ENCODE results near the gene OR10D3.
"Not testable (repeated sequence)": the region's sequence is repeated elsewhere in the genome, so short reads cannot be mapped to it uniquely, and the experiment has no call there.

The OR10D3 gene, protein sequence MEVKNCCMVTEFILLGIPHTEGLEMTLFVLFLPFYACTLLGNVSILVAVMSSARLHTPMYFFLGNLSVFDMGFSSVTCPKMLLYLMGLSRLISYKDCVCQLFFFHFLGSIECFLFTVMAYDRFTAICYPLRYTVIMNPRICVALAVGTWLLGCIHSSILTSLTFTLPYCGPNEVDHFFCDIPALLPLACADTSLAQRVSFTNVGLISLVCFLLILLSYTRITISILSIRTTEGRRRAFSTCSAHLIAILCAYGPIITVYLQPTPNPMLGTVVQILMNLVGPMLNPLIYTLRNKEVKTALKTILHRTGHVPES

DNA sequence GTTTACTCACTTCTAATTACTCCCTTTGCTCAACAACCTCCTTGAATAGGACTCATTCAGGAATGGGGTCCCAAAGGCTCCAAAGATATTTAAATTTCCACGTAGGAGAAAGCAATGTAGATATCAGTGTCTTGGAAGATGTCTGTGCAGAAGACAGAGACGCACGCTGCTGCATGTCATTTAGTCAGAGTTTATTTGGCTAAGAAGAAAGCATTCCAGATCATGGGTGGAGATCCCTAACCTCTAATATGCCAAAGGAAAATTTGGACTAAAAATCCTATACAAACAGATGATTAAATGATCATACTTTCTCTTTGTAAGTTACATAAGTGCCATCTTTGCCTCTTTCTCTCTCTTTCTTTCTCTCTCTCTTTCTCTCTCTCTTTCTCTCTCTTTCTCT lies at the start of gene OR10D3:
Gene OR10D3, plus strand, starts transcription at position 278 of the 400 bp plus-strand sequence. CDS start 1,925 bp downstream, outside the sequence.
- DNase-seq (ENCODE audit: low read depth), result no peak

DNA sequence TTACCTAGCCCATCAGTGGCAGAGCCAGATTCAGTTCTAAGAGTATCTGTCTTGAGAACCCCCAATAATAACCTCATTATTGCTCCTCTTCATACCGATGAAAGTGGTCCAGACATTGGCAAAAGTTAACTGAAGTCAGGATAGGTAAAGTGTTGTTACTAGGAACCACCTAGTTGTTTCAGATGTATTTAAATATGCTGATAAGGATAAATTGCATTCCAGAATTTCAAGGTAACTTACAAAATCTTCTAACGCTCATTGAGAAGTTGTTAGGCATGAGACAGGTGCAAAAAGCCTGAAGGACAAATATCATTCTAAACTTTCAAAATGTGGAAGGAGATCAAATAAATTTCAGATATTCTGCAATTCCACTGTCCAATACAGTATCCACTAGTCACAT lies 40.1 kb upstream of the OR10D3 start:
- DNase-seq (ENCODE audit: low read depth), result no peak

DNA sequence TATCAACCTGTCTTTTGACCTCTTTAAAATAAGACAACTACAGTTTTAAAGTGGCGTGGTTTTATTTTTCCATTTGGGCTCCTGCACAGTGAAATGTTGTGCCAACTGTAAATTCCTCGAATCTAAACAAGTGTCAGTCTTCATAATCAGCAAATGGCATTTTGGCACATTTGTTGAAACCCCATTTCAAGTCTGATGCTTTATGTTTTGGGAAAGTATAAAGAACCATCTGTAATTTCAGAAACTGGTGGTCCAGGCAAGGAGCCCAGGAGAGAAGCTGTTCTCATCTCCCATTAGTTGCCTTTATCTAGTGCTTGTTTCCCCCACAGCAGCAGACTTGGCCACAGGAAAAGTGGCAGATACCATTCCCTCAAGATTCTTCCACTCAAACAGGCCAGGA lies 35.2 kb upstream of the OR10D3 start:
- DNase-seq (ENCODE audit: low read depth), result no peak

DNA sequence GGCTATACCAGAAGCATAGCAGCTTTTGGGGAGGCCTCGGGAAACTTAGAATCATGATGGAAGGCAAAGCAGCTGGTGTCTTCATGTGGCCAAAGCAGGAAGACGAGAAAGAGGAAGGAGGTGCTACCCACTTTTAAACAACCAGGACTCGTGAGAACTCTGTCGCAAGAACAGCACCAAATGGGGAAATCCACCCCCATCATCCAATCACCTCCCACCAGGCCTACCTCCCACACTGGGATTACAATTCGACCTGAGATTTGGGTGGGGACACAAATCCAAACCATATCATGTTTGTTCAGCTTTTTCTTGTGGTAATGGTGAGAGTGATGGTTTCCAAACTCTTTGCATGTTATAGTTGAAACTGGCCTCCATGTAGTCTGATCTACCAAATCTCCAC lies 32.5 kb upstream of the OR10D3 start:
- DNase-seq (ENCODE audit: low read depth), result no peak

DNA sequence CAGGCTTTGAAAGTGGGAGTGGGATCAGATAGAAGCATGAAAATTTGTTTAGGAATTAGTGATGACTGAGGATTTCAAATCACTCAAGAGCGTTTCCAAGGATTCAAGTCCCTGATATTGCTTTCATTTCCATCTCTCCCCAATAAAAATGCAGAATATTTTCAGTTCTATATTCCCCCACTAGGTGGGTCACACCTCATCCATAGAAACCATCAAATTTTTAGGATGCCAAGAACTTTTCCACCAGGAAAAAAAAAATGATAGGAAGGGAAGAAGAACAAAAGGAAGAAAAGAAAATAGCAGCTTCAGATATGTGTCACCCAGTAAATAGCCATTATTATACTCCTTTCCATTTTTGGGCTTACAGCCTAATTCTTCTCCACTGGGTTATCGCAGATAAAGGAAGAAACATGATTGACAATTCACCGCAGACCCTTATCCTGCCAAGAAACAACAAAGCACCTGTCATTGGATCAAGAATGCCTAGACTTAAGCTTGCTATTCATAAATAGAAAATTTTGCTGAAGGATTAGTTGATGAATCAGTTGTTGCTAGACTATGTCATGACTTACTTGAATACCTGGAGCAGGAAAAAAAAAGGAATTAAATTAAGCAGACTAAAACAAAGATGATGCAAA lies 30.3 kb upstream of the OR10D3 start:
- DNase-seq (ENCODE audit: low read depth), result no peak

DNA sequence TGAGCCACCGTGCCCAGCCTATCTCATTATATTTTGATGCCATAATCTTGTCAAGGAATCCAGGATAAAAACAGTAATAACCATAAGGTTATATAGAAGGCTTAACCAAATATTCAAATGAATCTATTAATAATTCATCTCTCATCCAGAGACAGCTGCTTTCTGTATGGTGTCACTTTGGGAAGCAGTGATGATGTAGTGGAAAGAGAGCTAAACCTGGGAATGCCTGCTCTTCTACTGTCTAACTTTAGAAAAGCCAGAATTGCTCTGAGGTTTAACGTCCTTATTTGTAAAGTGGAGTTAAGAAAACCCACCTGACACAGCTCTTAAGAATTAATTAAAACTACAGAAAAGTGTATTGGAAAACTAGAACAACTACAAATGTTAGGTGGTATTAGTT lies 29.3 kb upstream of the OR10D3 start:
- no peak for DNase-seq (ENCODE audit: low read depth)

DNA sequence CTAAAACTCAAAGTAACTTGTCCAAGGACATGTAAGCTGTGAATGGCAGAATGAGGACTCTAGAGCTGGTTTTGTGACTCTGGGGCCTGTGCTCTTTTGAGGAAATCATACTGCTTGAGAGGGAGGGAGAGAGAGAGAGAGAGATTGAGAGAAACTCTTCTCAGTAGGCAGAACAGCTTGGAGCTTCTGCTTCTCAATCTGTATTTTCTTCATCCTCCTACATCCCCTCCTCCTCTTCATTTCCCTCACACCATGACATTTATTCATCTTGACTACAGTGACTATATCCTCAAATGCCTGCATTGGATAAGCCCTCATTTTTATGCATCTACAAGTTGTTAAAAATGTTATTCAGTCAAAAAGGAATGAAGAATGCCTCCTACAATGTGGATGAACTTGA lies 23.7 kb upstream of the OR10D3 start:
- DNase-seq (ENCODE audit: low read depth), result no peak

DNA sequence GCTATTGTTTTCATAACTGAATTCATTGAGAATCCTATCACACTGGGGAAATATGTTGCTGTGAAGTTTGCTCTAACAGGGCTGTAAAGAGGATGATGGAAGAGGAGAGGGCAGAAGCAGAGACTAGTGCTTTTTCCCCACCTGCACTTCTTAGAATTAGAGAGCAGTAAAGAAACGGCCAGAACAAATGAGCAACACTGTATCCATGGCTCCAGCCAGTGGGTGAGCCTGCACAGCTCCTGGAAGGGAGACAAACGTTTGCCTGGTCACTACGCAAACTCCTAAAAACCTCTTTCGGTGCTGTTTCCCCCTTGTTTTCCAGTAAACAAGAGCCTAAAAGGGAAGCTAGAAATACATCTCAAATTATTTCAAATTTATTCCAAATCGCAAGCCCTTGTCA lies 22.2 kb upstream of the OR10D3 start:
- DNase-seq (ENCODE audit: low read depth), result no peak

DNA sequence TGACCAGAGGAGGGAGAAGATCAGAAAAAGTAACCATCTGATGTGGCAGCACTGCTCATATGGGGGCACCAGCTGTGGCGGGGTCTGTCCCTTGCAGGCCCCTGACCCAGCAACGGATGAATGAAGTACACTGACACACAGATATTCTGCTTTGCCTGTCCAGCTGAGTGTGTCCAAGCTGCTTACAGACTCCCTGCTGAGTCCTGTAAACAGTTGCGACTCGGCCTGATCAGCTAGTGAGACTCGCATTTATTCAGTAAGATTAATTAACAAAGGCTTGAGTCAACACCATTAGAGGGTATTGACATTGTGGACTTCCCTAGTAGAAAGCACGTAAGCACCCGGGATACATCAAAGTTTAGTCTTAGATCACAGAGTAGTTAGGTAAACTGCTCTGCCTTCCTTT lies 15.3 kb upstream of the OR10D3 start:
- no peak for DNase-seq (ENCODE audit: low read depth)

DNA sequence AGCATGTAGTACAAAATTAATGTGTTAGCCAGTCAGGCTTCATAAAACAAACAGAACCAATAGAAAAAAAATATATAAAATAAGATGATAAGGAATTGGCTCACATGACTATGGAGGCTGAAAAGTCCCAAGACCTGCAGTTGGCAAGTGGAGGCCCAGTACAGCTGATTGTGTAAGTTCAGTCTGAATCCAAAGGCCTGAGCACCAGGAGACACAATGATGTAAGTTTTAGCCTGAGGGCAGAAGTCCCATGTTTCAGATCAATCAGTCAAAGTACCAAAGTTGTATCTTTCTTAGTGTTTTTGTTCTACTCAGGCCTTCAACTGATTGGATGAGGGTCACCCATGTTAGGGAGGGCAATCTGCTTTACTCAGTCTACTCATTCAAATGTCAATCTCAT lies 14.3 kb upstream of the OR10D3 start:
- DNase-seq (ENCODE audit: low read depth), result no peak

DNA sequence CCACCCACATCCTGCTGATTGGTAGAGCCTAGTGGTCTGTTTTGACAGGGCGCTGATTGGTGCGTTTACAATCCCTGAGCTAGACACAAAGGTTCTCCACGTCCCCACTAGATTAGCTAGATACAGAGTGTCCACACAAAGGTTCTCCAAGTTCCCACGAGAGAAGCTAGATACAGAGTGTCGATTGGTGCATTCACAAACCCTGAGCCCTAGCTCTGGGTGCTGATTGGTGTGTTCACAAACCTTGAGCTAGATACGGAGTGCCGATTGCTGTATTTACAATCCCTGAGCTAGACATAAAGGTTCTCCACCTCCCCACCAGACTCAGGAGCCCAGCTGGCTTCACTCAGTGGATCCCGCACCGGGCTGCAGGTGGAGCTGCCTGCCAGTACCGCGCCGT lies 12.8 kb upstream of the OR10D3 start:
- DNase-seq (ENCODE audit: low read depth), result not testable (repeated sequence)

DNA sequence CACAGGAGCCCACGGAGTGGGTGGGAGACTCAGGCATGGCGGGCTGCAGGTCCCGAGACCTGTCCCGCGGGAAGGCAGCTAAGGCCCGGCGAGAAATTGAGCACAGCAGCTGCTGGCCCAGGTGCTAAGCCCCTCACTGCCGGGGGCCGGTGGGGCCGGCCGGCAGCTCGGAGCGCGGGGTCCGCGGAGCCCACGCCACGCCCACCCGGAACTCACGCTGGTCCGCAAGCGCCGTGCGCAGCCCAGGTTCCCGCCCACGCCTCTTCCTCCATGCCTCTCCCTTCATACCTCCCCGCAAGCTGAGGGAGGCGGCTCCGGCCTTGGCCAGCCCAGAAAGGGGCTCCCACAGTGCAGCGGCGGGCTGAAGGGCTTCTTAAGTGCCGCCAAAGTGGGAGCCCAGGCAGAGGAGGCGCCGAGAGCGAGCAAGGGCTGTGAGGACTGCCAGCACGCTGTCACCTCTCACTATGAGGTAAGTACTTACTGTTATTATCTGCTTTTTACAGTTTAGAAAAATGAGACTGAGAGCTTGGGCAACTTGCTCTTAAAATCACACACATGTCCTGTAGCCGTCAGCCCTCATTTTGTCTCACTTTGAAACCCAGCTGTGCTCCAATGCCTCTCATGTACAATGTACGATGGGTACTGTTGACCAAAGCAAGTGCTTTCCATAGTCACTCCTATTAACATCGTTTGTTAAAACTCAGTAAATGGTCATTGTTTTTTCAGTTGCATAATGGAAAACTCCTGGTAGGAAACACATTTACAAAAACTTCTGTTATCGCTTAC lies 12.2 kb upstream of the OR10D3 start:
- no peak for DNase-seq (ENCODE audit: low read depth)

DNA sequence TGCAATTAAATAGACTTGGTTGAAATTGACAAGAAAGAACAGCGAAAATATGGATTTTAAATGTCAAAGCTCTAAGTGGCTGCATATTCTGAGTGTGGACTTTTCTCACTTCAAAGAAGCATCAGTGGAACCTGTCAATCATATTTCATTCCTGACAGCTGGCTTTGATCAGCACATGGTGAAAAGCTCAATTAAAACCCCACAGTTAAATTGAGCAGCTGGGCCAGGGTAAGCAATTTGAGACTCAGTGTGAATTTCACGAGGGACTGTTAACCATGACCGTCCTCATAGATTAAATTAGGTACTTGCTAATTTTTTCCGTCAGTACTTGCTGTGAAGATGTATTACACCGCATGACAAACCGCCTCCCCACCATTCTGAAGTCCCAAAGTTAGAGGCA lies 11.0 kb upstream of the OR10D3 start:
- no peak for DNase-seq (ENCODE audit: low read depth)

DNA sequence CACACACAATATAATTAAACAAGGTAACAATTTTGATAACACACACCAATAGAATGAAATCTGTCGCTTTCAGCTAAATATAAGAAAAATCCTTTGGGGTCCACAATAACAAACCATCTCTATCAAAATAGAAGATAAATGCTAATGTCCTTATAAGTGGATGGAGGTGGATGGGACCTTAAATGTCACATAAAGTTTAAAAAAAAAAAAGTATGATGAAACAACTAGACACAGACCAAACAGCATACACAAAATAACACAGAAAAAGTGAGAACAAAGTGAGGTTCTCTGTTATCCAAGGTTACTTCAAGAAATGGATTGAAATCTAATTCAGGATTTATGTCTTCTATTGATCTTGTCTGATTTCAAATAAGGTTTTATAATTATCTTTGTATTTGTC lies 10.5 kb upstream of the OR10D3 start:
- DNase-seq (ENCODE audit: low read depth), result no peak

DNA sequence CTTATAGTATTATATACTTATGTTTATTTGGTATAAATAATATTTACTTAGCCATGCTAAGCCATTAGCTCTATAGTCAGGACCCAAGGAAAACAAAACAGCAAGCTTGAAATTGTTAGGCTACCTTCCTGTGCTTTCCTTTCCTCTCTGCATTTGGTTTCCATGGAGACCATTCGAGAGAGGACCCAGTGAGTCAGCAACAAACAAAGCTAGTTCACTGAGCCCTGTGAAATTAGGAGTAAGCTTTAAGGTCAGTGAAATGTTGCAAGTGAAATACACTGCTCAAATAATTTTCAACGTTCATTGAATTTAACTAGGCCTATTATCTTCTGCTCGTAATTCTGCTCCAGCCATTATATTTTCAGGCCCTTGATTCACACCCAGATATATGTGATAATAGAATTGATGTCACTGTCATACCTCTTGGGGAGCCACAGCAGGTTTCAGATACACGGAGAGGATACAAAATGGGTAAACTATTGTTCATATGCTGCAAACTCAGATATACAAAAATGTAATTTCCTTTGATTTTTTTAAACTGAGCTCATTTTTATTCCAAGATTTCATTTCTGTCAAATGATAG lies 9.1 kb upstream of the OR10D3 start:
- DNase-seq (ENCODE audit: low read depth), result no peak

DNA sequence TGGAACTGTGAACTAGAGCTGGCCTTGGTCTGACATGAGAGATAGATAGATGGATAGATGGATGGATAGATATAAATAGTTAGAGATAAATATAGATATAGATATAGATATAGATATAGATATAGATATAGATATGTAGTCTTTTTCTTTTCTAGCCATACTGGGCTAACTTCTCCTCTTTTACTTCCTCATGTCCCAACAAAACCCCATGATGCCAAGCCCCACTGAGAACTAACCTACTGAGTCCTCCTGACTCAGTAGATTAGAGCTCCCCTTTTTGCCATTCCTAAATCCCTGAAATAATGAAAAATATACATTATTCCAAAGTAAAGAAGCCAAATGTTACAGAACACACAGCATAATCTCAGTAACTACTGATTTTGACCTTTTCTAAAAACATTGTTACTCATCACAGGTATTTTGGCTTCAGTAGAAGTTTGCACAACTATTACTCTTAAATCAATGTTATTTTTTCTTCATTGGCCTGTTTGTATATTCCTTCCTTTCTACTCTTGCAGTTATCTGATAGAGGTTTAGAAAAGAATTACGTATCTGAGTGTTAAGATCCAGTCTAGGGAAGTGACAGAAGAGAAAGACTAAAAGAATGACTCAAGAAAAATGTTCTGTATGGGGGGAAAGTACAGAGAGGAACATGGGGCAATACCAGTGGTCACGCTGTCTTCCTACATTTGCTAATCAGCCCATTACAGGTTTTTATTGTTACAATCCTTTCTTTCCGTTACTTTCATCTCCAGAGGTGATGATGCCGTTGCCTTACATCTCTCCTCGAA lies 6.0 kb upstream of the OR10D3 start:
- DNase-seq (ENCODE audit: low read depth), result no peak

DNA sequence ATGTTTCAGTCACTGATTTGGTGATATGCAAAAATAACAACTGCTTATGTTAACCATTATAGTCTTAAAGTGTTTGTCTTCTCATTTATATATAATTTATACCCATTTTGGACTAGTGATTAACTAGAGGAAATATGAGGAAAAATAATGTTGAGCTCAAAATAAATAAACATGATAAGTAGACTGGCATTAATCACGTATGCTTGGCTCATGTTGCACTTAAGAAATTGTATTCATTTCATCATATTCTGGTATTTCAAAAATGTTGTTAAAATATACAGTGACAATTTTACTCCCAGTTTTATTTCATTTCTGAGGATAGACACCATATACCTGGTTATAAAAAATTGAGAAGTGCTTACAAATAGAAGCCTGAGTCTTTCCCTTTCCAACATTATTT lies 3.8 kb upstream of the OR10D3 start:
- DNase-seq (ENCODE audit: low read depth), result no peak

DNA sequence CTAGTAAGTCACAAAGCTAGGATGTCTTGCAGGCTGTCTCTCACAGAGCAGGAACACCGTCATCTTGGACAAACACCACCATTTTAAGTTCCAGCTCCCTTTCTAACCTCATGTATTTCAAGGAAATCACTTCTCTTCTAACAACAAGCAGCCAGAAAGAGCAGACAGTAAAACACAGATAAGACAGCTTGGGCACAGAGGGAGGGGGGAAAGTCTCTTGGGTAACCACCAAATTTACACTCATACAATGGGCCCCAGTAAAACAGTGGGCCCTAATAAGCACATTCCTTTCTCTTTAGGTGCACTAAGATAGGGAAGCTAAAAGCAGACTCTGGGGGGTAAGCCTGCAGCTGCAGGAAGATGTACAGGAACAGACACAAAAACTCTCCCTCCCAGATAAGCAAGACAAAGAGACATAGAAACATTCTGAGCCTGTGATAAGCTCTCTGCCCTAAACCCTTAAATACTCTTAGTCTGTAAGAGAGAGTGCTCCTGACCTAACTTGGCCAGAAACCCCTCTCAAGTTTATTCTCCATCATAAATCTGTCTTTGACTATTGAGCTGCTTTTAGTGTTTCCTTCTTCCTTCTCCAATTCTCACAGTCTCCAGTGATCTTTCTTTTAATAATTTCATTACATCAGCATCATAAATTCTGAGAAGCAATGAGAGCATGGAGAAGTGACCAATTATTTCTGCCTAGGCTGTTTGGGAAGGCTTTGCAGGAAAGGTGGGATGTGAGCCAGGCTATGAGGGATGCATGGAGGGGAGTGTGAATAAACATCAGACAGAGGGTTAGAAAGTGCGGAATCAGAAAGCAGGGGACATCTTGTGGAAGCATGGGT lies 7.4 kb downstream of the OR10D3 start:
- no peak for DNase-seq (ENCODE audit: low read depth)

DNA sequence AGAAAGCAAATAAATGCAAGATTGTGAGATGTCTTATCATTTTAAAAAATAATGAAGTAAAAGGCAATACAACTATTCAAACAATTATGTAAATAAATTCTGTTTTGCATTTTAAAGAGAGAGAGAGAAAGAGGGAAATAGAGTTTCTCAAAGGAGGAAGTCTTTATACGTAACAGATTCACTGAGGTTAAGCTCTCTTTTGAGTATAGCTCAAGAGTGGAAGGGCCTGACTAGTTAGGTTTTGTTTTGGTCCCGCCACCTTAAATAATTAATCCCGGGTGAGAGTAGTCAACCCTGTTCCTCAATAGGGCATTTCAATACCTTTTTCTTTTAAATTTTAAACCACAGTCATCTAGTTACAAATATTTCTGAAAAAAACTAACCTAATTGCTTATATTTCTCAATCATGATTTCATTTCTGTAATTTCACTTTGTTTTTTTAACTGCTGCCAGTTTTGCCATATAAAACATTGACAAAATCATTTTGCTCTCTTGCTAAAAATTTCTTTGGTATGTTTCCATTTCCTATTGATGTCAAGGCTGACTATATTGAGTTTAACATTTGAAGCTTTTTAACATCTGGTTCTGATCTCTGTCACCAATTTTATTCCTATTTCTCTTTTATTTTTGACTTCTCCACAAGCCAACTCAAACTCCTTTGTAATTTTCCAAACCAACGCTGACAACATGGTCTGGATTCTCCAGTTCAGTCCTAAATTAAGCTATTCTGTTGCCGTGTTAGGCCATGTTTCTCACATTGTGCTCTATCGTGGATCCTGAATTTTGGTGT lies 10.3 kb downstream of the OR10D3 start:
- DNase-seq (ENCODE audit: low read depth), result no peak
